Mucosa of gallbladder (tissue), 1 donor: ENCODE measurements around the gene MIPEP. TPM values are rescaled to one million over a fixed set of nuclear protein-coding genes. Genes with fewer than 3 reads are reported as not detected.

Source experiments
- DNase-seq: peaks from one replicate; pipeline ENCODE4 v3.0.0-alpha.2; 2020; ENCODE audit warnings: low spot score
- total RNA-seq: library from RNA; stranded (reverse); gene quantifications from one replicate; pipeline ENCODE4 v1.2.1, GENCODE V29; 2021
- donor health status: DM: no; HTN: no; CAD: no.

MIPEP gene
- total RNA-seq, 1 donor from 2014 or later: 25.1 TPM

DNA sequence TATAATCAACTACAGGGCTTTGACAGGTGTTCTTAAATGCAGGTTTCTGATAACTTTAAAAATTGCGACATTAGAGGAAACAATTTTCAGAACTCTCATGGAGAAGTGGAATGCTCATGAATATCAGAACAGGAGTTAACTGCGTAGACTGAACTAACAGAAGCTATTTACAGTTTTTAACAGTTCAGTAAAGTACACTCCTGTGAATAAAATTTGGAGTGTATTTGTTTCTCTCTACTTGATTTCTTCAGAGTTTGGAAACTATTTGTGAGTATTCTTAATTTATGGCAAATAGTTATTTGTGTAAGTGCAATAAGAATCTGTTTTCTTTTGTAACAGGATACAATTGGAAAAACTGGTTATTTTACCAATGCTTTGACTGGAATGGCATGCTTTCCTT, 204.6 kb downstream of the MIPEP start:
- no peak for DNase-seq

DNA sequence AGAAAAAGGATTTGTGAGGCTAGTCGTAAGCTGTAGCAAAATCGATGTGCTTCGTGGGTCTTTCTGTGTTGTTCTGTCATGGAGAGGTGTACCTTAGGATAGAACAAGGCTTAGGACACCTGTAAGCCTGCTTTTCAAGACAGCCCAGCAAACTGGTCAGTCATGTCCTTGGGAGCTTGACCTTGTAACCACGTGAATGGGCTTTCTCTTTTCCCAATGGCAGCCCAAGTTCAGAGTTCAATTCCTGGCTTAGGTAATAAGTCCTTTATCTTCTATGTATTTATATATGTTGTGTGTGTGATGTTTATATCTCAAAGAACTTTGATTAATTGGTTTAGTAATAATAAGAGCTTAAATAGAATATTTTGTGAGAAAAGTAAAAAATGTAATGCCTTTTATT, 206.1 kb downstream of the MIPEP start:
- no peak for DNase-seq

GRCh38 chr13:23680845-23681669, 208.1 kb downstream of the MIPEP start:
- DNase-seq: no peak

Other genes starting within 250 kb of the MIPEP start
- not detected for gene C1QTNF9B, start 8.1 kb upstream of the MIPEP start, total RNA-seq